H1 (cell line): ENCODE results near the gene BEAN1. TPM values are rescaled to one million over a fixed set of nuclear protein-coding genes. Genes with fewer than 3 reads are reported as not detected.
A peak's percentile ranks its signal among the peaks of the same experiment; 100 is the strongest.

Experiments used
- CTCF ChIA-PET: fragments of 300-600 bp; sonication (Branson Sonifier 250); formaldehyde crosslinking; loops from one replicate; lab custom pipeline; 2021; ENCODE audit not compliant: partially characterized antibody; lab: Charles Lee
- POLR2A ChIA-PET: fragments of 300-600 bp; sonication (Branson Sonifier 250); formaldehyde crosslinking; loops from one replicate; lab custom pipeline; 2021; ENCODE audit warnings: inconsistent platforms; ENCODE audit not compliant: partially characterized antibody; lab: Charles Lee
- DNase-seq, 2 experiments: peaks; one replicate each; pipeline versions ENCODE4 v3.0.0 to v3.0.0-alpha.2; 2010 to 2022; ENCODE audit warnings: low spot score in 2 of 2, low read depth in 1 of 2, mixed read lengths in 1 of 2
- FAIRE-seq: peaks from 2 replicates; lab custom pipeline; 2011; peaks lifted over from hg19 to GRCh38; lab: Jason Lieb, UNC
- H2AFZ ChIP-seq: 2 replicates; pipeline ENCODE4 v1.8.1; 2012; ENCODE audit warnings: low read length, inconsistent platforms
- H2AK5ac ChIP-seq: 2 replicates; pipeline ENCODE4 v1.6.1; 2013; ENCODE audit warnings: low read depth, low read length
- H2BK120ac ChIP-seq: replicated peaks from 2 replicates; pipeline ENCODE3; 2013; ENCODE audit warnings: low read depth, low read length, inconsistent platforms
- H2BK12ac ChIP-seq: 2 replicates; pipeline ENCODE4 v1.6.1; 2013; ENCODE audit warnings: low read depth, low read length
- H2BK15ac ChIP-seq: 2 replicates; pipeline ENCODE4 v1.6.1; 2013; ENCODE audit warnings: low read length
- H2BK20ac ChIP-seq: 2 replicates; pipeline ENCODE4 v1.6.1; 2013; ENCODE audit warnings: low read length
- H2BK5ac ChIP-seq: 2 replicates; pipeline ENCODE4 v1.6.1; 2013; ENCODE audit warnings: low read depth, low read length
- H3K14ac ChIP-seq: 2 replicates; pipeline ENCODE4 v1.6.1; 2013; ENCODE audit warnings: inconsistent platforms; ENCODE audit not compliant: insufficient read length
- H3K18ac ChIP-seq: 2 replicates; pipeline ENCODE4 v1.6.1; 2013; ENCODE audit warnings: low read length; ENCODE audit errors: extremely low read depth
- H3K23ac ChIP-seq: 2 replicates; pipeline ENCODE4 v1.6.1; 2013; ENCODE audit warnings: inconsistent platforms; ENCODE audit not compliant: insufficient read length
- H3K23me2 ChIP-seq: 2 replicates; pipeline ENCODE4 v1.6.1; 2013; ENCODE audit warnings: low read depth, low read length
- H3K27ac ChIP-seq: 2 replicates; pipeline ENCODE4 v1.6.1; 2011; ENCODE audit warnings: low read depth, low read length, inconsistent platforms
- H3K27me3 ChIP-seq, 4 experiments: replicated peaks in 1 of 4; 1 replicate in 1 of 4; 2 replicates in 3 of 4; pipeline versions ENCODE4 v1.6.1 to v1.8.1; 2011 to 2013; ENCODE audit warnings: low read length in 3 of 4, mild to moderate bottlenecking in 3 of 4, inconsistent platforms in 2 of 4, mixed read lengths in 2 of 4, moderate library complexity in 1 of 4; ENCODE audit not compliant: control insufficient read depth in 3 of 4, insufficient read depth in 3 of 4; ENCODE audit errors: extremely low read depth in 1 of 4
- H3K36me3 ChIP-seq, 4 experiments: 2 replicates each; pipeline versions ENCODE4 v1.6.1 to v1.8.1; 2011 to 2013; ENCODE audit warnings: mild to moderate bottlenecking in 4 of 4, low read length in 3 of 4, moderate library complexity in 2 of 4, control low read depth in 1 of 4, inconsistent platforms in 1 of 4; ENCODE audit not compliant: insufficient read depth in 4 of 4, control insufficient read depth in 2 of 4
- H3K4ac ChIP-seq: replicated peaks from 2 replicates; pipeline ENCODE3; 2013; ENCODE audit warnings: low read length, low read depth, mixed read lengths, inconsistent platforms; ENCODE audit not compliant: insufficient read length
- H3K4me1 ChIP-seq, 4 experiments: replicated peaks in 1 of 4; 1 replicate in 1 of 4; 2 replicates in 3 of 4; pipeline versions ENCODE4 v1.6.1 to v1.8.1; 2011 to 2013; ENCODE audit warnings: low read length in 3 of 4, inconsistent platforms in 2 of 4, mixed read lengths in 1 of 4; ENCODE audit not compliant: insufficient read depth in 4 of 4, control insufficient read depth in 3 of 4
- H3K4me2 ChIP-seq, 2 experiments: 2 replicates each; pipeline versions ENCODE4 v1.6.1 to v1.8.1; 2011 to 2013; ENCODE audit warnings: low read depth in 2 of 2, low read length in 2 of 2, control low read depth in 1 of 2, inconsistent platforms in 1 of 2, mild to moderate bottlenecking in 1 of 2; ENCODE audit not compliant: insufficient read depth in 1 of 2
- H3K4me3 ChIP-seq, 4 experiments: fragments of 200-600, 300-600 bp in 1 of 4; sonication (generic), shearing (Covaris generic), sonication (Bioruptor Twin) in 1 of 4; 2 replicates each; pipeline versions ENCODE4 v1.5.1 to v1.8.1; 2011 to 2016; ENCODE audit warnings: low read length in 4 of 4, low read depth in 3 of 4, control low read depth in 2 of 4, inconsistent platforms in 2 of 4, mild to moderate bottlenecking in 2 of 4, mixed read lengths in 1 of 4, moderate library complexity in 1 of 4; ENCODE audit not compliant: insufficient read depth in 2 of 4; ENCODE audit errors: extremely low read depth in 1 of 4
- H3K56ac ChIP-seq: replicated peaks from 2 replicates; pipeline ENCODE3; 2013; ENCODE audit warnings: low read depth, mild to moderate bottlenecking, mixed read lengths, low read length, inconsistent platforms; ENCODE audit not compliant: insufficient read length
- H3K79me1 ChIP-seq: 2 replicates; pipeline ENCODE4 v1.6.1; 2013; ENCODE audit warnings: low read depth, low read length, control low read depth
- H3K79me2 ChIP-seq, 2 experiments: 2 replicates each; pipeline versions ENCODE4 v1.6.1 to v1.8.1; 2012 to 2013; ENCODE audit warnings: low read length in 2 of 2, mild to moderate bottlenecking in 2 of 2, inconsistent platforms in 1 of 2; ENCODE audit not compliant: insufficient read depth in 2 of 2, control insufficient read depth in 1 of 2
- H3K9ac ChIP-seq, 4 experiments: replicated peaks in 1 of 4; 1 replicate in 1 of 4; 2 replicates in 3 of 4; pipeline versions ENCODE4 v1.6.1 to v1.8.1; 2011 to 2013; ENCODE audit warnings: low read depth in 3 of 4, low read length in 3 of 4, control low read depth in 2 of 4, mild to moderate bottlenecking in 2 of 4, moderate library complexity in 2 of 4, inconsistent platforms in 1 of 4; ENCODE audit errors: extremely low read depth in 1 of 4
- H3K9me3 ChIP-seq, 2 experiments: 2 replicates each; pipeline versions ENCODE4 v1.6.1 to v1.8.1; 2012 to 2013; ENCODE audit warnings: mild to moderate bottlenecking in 2 of 2, moderate library complexity in 2 of 2, control low read depth in 1 of 2, inconsistent platforms in 1 of 2, low read depth in 1 of 2, low read length in 1 of 2, mixed read lengths in 1 of 2; ENCODE audit not compliant: insufficient read depth in 2 of 2
- H4K20me1 ChIP-seq, 2 experiments: replicated peaks in 1 of 2; 2 replicates each; pipeline versions ENCODE3 to v1.8.1; 2011 to 2013; ENCODE audit warnings: inconsistent platforms in 2 of 2, low read length in 2 of 2, mild to moderate bottlenecking in 1 of 2; ENCODE audit not compliant: insufficient read depth in 2 of 2, control insufficient read depth in 1 of 2
- H4K5ac ChIP-seq: 2 replicates; pipeline ENCODE4 v1.6.1; 2013; ENCODE audit warnings: low read length, low read depth, mixed read lengths, inconsistent platforms; ENCODE audit not compliant: insufficient read length
- H4K8ac ChIP-seq: 2 replicates; pipeline ENCODE4 v1.8.0; 2013; ENCODE audit warnings: mild to moderate bottlenecking, moderate library complexity, low read length, inconsistent platforms; ENCODE audit not compliant: insufficient read depth; ENCODE audit errors: extremely low read depth
- H4K91ac ChIP-seq: replicated peaks from 2 replicates; pipeline ENCODE3; 2013; ENCODE audit warnings: low read length, mixed read lengths, inconsistent platforms; ENCODE audit not compliant: insufficient read length
- HDAC6 ChIP-seq: IDR thresholded peaks from one replicate; pipeline ENCODE4 v1.7.1; 2012; ENCODE audit warnings: low read depth, mild to moderate bottlenecking, inconsistent platforms, low read length, moderate library complexity
- JUN ChIP-seq: IDR thresholded peaks from 2 replicates; pipeline ENCODE4 v1.6.1; 2011; ENCODE audit warnings: low read depth, mild to moderate bottlenecking, improper control_type of control experiment, low read length
- KDM1A ChIP-seq: fragments of 200-600, 300-600 bp; sonication (generic); IDR thresholded peaks from 2 replicates; pipeline ENCODE4 v1.7.1; 2016; ENCODE audit warnings: mild to moderate bottlenecking, low read length, borderline replicate concordance
- PHF8 ChIP-seq: fragments of 200-600 bp; sonication (generic); conservative IDR thresholded peaks from 2 replicates; pipeline ENCODE4 v1.7.1; 2012; ENCODE audit warnings: low read depth, mild to moderate bottlenecking, inconsistent platforms, low read length, moderate library complexity
- SIX5 ChIP-seq: IDR thresholded peaks from 2 replicates; pipeline ENCODE4 v1.6.1; 2011; ENCODE audit warnings: mild to moderate bottlenecking, low read depth, low read length
- WGBS, 2 experiments: shearing (Covaris generic) in 1 of 2; methylation state at CpG; one replicate each; pipeline versions ENCODE4 v1.1.6 to v1.1.7; 2013 to 2015; ENCODE audit warnings: low lambda C conversion rate in 2 of 2, mixed read lengths in 2 of 2, inconsistent platforms in 1 of 2, low coverage in 1 of 2, missing lambda C conversion rate in 1 of 2; ENCODE audit not compliant: insufficient replicate concordance in 2 of 2, insufficient coverage in 1 of 2, insufficient read length in 1 of 2; ENCODE audit errors: extremely low coverage in 1 of 2, missing lambda C conversion rate in 1 of 2; 5-methylcytosine and 5-hydroxymethylcytosine counted together
- polyA plus RNA-seq, 7 experiments: library from polyadenylated mRNA; depleted of rRNA in 3 of 7; stranded (reverse) in 5 of 7; unstranded in 2 of 7; fragments of >200 nt in 5 of 7; fragments of 200-250 nt in 2 of 7; gene quantifications; 1 replicate in 5 of 7; 2 replicates in 1 of 7; 4 replicates in 1 of 7; pipeline versions ENCODE4 v1.2.1 to v1.2.3, GENCODE V29; 2011 to 2013; ENCODE audit warnings: missing spikeins in 2 of 7, mixed read lengths in 2 of 7
- total RNA-seq: library from RNA; stranded (reverse); fragmentation: NEBNext Ultra II Directional; extraction: Animal tissue kit (Norgen Biotek cat#: 25700); gene quantifications from 2 replicates; pipeline ENCODE4 v1.2.1, GENCODE V29; 2021

The BEAN1 gene
- total and polyA plus RNA-seq, 2 of the 8 experiments (the other 6 are each of a cell fraction or from before 2014, with no cell fraction given) = 0.08 TPM; not detected in 1

DNA sequence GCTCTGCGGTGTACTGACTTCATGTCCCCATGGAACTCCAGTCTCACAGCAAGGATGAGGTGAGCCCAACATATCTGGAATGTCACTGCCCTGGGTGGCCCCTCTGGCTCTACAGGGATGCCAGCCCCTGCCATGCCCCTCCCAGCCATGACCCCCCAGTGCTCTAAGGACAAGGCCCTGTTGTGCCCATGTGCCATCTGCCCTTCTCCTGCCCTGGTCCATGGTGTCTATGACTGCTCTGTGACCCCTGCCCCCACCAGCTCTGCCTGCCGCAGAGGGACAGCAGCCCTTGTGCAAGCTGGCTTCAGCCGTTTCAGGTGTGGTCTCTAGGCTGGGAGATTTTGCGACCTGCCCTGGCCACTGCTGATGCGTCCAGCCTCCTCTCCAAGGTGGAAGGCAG is 82.5 kb downstream of the BEAN1 start:
- Histone ChIP-seq H2BK20ac (no peak overlapping the region), H3K36me3 (no peaks in the 10 kb centered on the region), H3K4ac (peak overlapping the region; percentile 63), H4K20me1 (no peaks in the 10 kb centered on the region), H3K4me2 (no peak overlapping the region), H2AFZ (no peak overlapping the region), H3K14ac (no peak overlapping the region), H3K4me1 (peaks cover 8 to 18% (median 13%) of the 10 kb centered on the region in 4 experiments; a peak in 6 of 7 replicates), H2BK15ac (0 out of 2 replicates have a peak overlapping the region, but pooled peaks have one; percentile 72), H2BK5ac (no peak overlapping the region; the same call in 1 of the 2 replicates), H3K9ac (no peak overlapping the region), H3K27ac (no peak overlapping the region), H4K5ac (no peak overlapping the region), H3K79me1 (no peaks in the 10 kb centered on the region), H3K79me2 (no peaks in the 10 kb centered on the region), H2BK12ac (peak overlapping the region; percentile 81; the same call in 1 of the 2 replicates), H3K23me2 (no peaks in the 10 kb centered on the region), H3K9me3 (no peaks in the 10 kb centered on the region), H3K56ac (no peak overlapping the region), H4K91ac (no peak overlapping the region), H2AK5ac (peak overlapping the region; percentile 97), H3K27me3 (no peaks in the 10 kb centered on the region), H3K18ac (no peak overlapping the region), H4K8ac (no peak overlapping the region), H2BK120ac (no peak overlapping the region), H3K23ac (no peak overlapping the region), H3K4me3 (no peak overlapping the region)
- DNase-seq (no peak), FAIRE-seq (no peak)
- 83% methylated on average over 5 of the region's 5 CpGs; no CpG with 5 or more reads in 1 of the 2 experiments for WGBS, 2 experiments
- POLR2A ChIA-PET = no interaction called here
- no peak for TF ChIP-seq KDM1A
- no peak for TF ChIP-seq JUN
- TF ChIP-seq SIX5 = no peak
- TF ChIP-seq PHF8 = no peak
- no peak for TF ChIP-seq HDAC6
- CTCF ChIA-PET = interaction anchor here (0.6 to 3.3 kb wide), 11 partner anchors 16 to 168 kb away, joined by 3 to 13 read pairs (median 4); no protein-coding TSS in a partner anchor
